Transverse colon (tissue), 3 donors: Measurements from ENCODE around the gene TRIP10.

ENCODE experiments used
- CTCF ChIP-seq, 5 experiments: fragments of 200-600 bp in 3 of 5; fragments of 450-650 bp in 2 of 5; sonication (generic) in 3 of 5; IDR thresholded peaks; 1 replicate in 2 of 5; 2 replicates in 3 of 5; pipeline ENCODE4 v1.5.1; 2016 to 2017; ENCODE audit warnings: antibody characterized with exemption in 5 of 5, inconsistent platforms in 3 of 5, mild to moderate bottlenecking in 2 of 5, moderate library complexity in 1 of 5
- EP300 ChIP-seq: sonication (generic); formaldehyde crosslinking; IDR thresholded peaks from one replicate; pipeline ENCODE4 v1.6.1; 2017; ENCODE audit warnings: antibody characterized with exemption, low read depth
- POLR2A ChIP-seq: fragments of 450-650 bp; IDR thresholded peaks from one replicate; pipeline ENCODE4 v1.6.1; 2016; ENCODE audit warnings: antibody characterized with exemption, mild to moderate bottlenecking, moderate library complexity

- TF ChIP-seq EP300, result no peak
- no peak for TF ChIP-seq CTCF (IDR thresholded peaks at IDR 0.05)
- no peak for TF ChIP-seq POLR2A
Observed at GRCh38 chr19:6694147-6694815, 45.2 kb upstream of the TRIP10 start.
